ENCODE results near the gene LDLRAD3. TPM values are rescaled to one million over a fixed set of nuclear protein-coding genes. Genes with fewer than 3 reads are reported as not detected.

Gene LDLRAD3
- total RNA-seq, 2 experiments from 2014 or later: not detected

DNA sequence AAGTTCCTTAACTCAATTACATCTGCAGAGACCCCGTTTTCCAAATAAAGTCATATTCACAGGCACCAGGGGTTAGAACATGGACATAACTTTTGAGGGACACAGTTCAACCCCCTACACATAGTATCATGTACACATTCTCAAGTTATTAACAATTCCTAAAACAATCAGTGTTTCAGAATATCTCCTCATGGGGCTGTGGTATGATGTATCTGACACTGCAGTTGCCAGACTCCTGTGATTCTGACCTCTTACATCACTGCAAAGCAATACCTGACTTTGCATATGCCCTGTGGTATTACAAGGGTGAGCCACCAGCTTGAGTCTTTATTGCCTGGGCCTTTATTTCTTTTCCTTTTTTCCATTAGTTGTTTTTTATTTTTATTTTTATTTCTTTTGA lies 203.6 kb downstream of the LDLRAD3 start:
- no peak for DNase-seq (ENCODE audit: low spot score)
- Histone ChIP-seq H4K20me1 (ENCODE audit: insufficient read depth, low read length) (no peaks in the 10 kb centered on the region), H2AFZ (ENCODE audit: low read length) (no peak overlapping the region), H3K4me2 (ENCODE audit: low read length) (no peak overlapping the region), H3K27ac (ENCODE audit: low read depth, low read length, poor library complexity, severe bottlenecking) (no peak overlapping the region), H3K9me2 (ENCODE audit: insufficient read depth, low read length) (no peaks in the 10 kb centered on the region), H3K36me3 (ENCODE audit: insufficient read depth, low read length) (no peaks in the 10 kb centered on the region), H3K4me1 (ENCODE audit: insufficient read depth, low read length, poor library complexity, severe bottlenecking) (no peaks in the 10 kb centered on the region), H3K9me3 (ENCODE audit: low read length) (no peaks in the 10 kb centered on the region), H3K4me3 (ENCODE audit: low read depth, low read length, poor library complexity, severe bottlenecking) (no peak overlapping the region), H3K79me2 (ENCODE audit: insufficient read depth, low read depth, low read length) (no peaks in the 10 kb centered on the region)
- intact Hi-C loops (cut with micrococcal nuclease; ENCODE audit: unreplicated experiment): no loop called here
- POLR2A ChIA-PET: no interaction called here
- CTCF ChIA-PET (ENCODE audit: unreplicated experiment): no interaction called here
- TF ChIP-seq, protein P1, sequence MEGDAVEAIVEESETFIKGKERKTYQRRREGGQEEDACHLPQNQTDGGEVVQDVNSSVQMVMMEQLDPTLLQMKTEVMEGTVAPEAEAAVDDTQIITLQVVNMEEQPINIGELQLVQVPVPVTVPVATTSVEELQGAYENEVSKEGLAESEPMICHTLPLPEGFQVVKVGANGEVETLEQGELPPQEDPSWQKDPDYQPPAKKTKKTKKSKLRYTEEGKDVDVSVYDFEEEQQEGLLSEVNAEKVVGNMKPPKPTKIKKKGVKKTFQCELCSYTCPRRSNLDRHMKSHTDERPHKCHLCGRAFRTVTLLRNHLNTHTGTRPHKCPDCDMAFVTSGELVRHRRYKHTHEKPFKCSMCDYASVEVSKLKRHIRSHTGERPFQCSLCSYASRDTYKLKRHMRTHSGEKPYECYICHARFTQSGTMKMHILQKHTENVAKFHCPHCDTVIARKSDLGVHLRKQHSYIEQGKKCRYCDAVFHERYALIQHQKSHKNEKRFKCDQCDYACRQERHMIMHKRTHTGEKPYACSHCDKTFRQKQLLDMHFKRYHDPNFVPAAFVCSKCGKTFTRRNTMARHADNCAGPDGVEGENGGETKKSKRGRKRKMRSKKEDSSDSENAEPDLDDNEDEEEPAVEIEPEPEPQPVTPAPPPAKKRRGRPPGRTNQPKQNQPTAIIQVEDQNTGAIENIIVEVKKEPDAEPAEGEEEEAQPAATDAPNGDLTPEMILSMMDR (conservative IDR thresholded peaks at IDR 0.05; ENCODE audit: low read length): no peak
- TF ChIP-seq EZH2phosphoT487 (IDR thresholded peaks at IDR 0.05; ENCODE audit: borderline replicate concordance, low read depth, low read length): no peak
- BruUV-seq (replicated peaks): no TSS peak

DNA sequence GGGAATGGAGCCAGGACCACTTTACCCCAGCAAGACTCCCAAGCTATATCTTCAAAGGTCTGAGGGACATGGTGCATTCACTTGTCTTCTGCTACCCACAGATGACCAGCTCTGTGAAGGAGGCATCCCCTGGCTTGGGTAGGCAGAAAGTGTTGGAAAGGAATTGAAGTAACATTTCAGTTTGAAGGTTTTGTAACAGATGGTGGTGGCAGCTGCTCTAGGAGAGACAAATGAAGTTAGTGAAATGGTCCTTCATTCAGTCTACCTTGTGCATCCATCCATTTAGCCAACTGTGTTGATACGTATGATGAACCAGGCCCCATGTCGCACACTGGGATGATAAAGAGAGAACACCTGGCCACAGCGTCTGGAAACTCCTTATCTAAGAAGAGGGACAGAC lies 204.8 kb downstream of the LDLRAD3 start:
- Histone ChIP-seq H3K27ac (ENCODE audit: low read depth, low read length, poor library complexity, severe bottlenecking) (no peak overlapping the region), H3K9me2 (ENCODE audit: insufficient read depth, low read length) (no peaks in the 10 kb centered on the region), H3K9me3 (ENCODE audit: low read length) (no peaks in the 10 kb centered on the region), H4K20me1 (ENCODE audit: insufficient read depth, low read length) (no peaks in the 10 kb centered on the region), H3K4me2 (ENCODE audit: low read length) (no peak overlapping the region), H3K4me3 (ENCODE audit: low read depth, low read length, poor library complexity, severe bottlenecking) (no peak overlapping the region), H3K4me1 (ENCODE audit: insufficient read depth, low read length, poor library complexity, severe bottlenecking) (no peaks in the 10 kb centered on the region), H3K79me2 (ENCODE audit: insufficient read depth, low read depth, low read length) (no peaks in the 10 kb centered on the region), H2AFZ (ENCODE audit: low read length) (no peak overlapping the region), H3K36me3 (ENCODE audit: insufficient read depth, low read length) (no peaks in the 10 kb centered on the region)
- intact Hi-C loops (cut with micrococcal nuclease; ENCODE audit: unreplicated experiment): no loop called here
- CTCF ChIA-PET (ENCODE audit: unreplicated experiment): no interaction called here
- TF ChIP-seq, protein P1 (conservative IDR thresholded peaks at IDR 0.05; ENCODE audit: low read length): no peak
- TF ChIP-seq EZH2phosphoT487 (IDR thresholded peaks at IDR 0.05; ENCODE audit: borderline replicate concordance, low read depth, low read length): no peak
- POLR2A ChIA-PET: interaction anchor here (0.6 kb wide), 2 partner anchors 100 to 277 kb away, joined by 3 read pairs; no protein-coding TSS in a partner anchor
- no peak for DNase-seq (ENCODE audit: low spot score)
- no TSS peak for BruUV-seq (replicated peaks)

DNA sequence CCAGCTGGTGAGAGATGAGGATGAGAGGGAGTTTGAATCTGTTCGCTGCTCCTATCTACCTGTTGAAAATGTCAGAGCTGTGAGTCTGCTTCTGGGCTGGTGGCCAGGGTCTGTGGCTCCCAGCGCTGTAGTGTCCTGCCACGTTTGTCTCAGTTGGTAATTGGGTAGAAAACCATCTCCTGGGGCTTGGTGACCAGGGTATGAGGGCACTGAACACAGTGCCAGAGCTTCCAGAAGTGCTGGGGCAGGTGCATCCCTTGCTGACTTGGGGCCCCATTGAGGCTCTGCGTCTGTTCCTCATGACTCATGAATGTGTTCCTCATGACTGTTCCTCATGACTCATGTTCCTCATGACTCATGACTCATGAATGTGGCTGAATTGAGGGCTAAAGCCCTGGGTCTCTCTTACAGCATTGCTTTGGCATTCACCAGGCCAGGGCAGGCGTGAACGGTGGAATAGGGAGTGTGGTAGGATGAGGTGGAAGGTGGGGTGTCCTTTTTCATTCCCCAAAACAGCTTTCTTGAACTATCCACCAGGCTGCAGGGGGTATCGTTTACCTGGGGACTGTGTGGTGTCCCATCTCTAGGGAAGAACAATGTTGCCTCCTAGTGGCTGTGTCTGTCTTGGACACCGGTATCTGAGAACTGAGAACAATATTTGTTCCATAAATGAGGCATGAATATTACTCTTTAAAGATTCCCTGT lies 205.8 kb downstream of the LDLRAD3 start:
- H3K4me2 ChIP-seq (ENCODE audit: low read length): no peak overlapping the region
- TF ChIP-seq, protein P1 (conservative IDR thresholded peaks at IDR 0.05; ENCODE audit: low read length): peak; percentile 46
- no peak for TF ChIP-seq EZH2phosphoT487 (IDR thresholded peaks at IDR 0.05; ENCODE audit: borderline replicate concordance, low read depth, low read length)
- no peaks in the 10 kb centered on the region for H3K79me2 ChIP-seq (ENCODE audit: insufficient read depth, low read depth, low read length)
- no peak overlapping the region for H3K4me3 ChIP-seq (ENCODE audit: low read depth, low read length, poor library complexity, severe bottlenecking)
- no peaks in the 10 kb centered on the region for H3K36me3 ChIP-seq (ENCODE audit: insufficient read depth, low read length)
- H3K9me2 ChIP-seq (ENCODE audit: insufficient read depth, low read length): no peaks in the 10 kb centered on the region
- DNase-seq (ENCODE audit: low spot score): no peak
- ChIA-PET POLR2A (no interaction called here), CTCF (ENCODE audit: unreplicated experiment) (no interaction called here)
- no peaks in the 10 kb centered on the region for H3K9me3 ChIP-seq (ENCODE audit: low read length)
- intact Hi-C loops (cut with micrococcal nuclease; ENCODE audit: unreplicated experiment): no loop called here
- H2AFZ ChIP-seq (ENCODE audit: low read length): no peak overlapping the region
- no peak overlapping the region for H3K27ac ChIP-seq (ENCODE audit: low read depth, low read length, poor library complexity, severe bottlenecking)
- BruUV-seq (replicated peaks): no TSS peak
- H4K20me1 ChIP-seq (ENCODE audit: insufficient read depth, low read length): no peaks in the 10 kb centered on the region
- H3K4me1 ChIP-seq (ENCODE audit: insufficient read depth, low read length, poor library complexity, severe bottlenecking): no peaks in the 10 kb centered on the region
